ENCODE measurements around the gene FAAH. TPM values are rescaled to one million over a fixed set of nuclear protein-coding genes. Genes with fewer than 3 reads are reported as not detected.

FAAH gene
- total RNA-seq, 4 donors from 2014 or later = 12.3 to 29.6 (median 16.7) TPM

DNA sequence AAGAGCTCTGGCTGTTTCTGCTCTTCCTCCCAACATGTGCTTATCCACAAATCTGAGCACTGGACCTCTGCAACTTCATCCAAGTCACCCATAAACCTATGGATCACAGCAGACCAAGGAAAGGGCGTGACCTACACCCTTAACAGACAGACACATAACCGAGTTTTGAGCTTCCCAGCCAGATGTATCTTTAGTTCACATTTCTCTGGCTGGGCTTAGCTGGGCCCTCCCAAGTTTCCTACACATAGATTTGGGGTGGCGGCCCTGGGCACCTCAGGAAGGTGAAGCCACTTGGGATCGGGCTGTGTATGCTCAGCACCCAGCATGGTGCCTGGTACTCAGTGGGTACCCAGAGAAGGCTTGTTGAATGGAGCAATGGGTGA is 26.4 kb downstream of the FAAH start:
- H3K27ac ChIP-seq = no peak overlapping the region
- H3K27me3 ChIP-seq = peaks cover 0 to 49% (median 0%) of the 10 kb centered on the region in 4 donors
- no peak for TF ChIP-seq POLR2A (IDR thresholded peaks at IDR 0.05)
- 72 to 79% methylated on average over 3 of the region's 4 CpGs for WGBS, 2 donors
- H3K36me3 ChIP-seq = no peaks in the 10 kb centered on the region
- no peak overlapping the region for H3K4me3 ChIP-seq
- no peak for DNase-seq
- intact Hi-C loops (cut with DNase I) = no loop called here
- H3K9me3 ChIP-seq = no peaks in the 10 kb centered on the region
- no peaks in the 10 kb centered on the region for H3K4me1 ChIP-seq

GRCh38 chr1:46421739-46422138 is 27.6 kb downstream of the FAAH start:
- H3K27me3 ChIP-seq = peaks cover 0 to 60% (median 0%) of the 10 kb centered on the region in 4 donors
- H3K36me3 ChIP-seq = no peaks in the 10 kb centered on the region
- WGBS, 2 donors = 51% methylated on average over 5 of the region's 5 CpGs
- intact Hi-C loops (cut with DNase I) = no loop called here
- H3K27ac ChIP-seq = no peak overlapping the region
- H3K4me1 ChIP-seq = no peaks in the 10 kb centered on the region
- DNase-seq = no peak
- TF ChIP-seq, protein P1, sequence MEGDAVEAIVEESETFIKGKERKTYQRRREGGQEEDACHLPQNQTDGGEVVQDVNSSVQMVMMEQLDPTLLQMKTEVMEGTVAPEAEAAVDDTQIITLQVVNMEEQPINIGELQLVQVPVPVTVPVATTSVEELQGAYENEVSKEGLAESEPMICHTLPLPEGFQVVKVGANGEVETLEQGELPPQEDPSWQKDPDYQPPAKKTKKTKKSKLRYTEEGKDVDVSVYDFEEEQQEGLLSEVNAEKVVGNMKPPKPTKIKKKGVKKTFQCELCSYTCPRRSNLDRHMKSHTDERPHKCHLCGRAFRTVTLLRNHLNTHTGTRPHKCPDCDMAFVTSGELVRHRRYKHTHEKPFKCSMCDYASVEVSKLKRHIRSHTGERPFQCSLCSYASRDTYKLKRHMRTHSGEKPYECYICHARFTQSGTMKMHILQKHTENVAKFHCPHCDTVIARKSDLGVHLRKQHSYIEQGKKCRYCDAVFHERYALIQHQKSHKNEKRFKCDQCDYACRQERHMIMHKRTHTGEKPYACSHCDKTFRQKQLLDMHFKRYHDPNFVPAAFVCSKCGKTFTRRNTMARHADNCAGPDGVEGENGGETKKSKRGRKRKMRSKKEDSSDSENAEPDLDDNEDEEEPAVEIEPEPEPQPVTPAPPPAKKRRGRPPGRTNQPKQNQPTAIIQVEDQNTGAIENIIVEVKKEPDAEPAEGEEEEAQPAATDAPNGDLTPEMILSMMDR (IDR thresholded peaks at IDR 0.05) = no peak
- no peak for TF ChIP-seq POLR2A (IDR thresholded peaks at IDR 0.05)
- no peak overlapping the region for H3K4me3 ChIP-seq
- no peaks in the 10 kb centered on the region for H3K9me3 ChIP-seq

DNA sequence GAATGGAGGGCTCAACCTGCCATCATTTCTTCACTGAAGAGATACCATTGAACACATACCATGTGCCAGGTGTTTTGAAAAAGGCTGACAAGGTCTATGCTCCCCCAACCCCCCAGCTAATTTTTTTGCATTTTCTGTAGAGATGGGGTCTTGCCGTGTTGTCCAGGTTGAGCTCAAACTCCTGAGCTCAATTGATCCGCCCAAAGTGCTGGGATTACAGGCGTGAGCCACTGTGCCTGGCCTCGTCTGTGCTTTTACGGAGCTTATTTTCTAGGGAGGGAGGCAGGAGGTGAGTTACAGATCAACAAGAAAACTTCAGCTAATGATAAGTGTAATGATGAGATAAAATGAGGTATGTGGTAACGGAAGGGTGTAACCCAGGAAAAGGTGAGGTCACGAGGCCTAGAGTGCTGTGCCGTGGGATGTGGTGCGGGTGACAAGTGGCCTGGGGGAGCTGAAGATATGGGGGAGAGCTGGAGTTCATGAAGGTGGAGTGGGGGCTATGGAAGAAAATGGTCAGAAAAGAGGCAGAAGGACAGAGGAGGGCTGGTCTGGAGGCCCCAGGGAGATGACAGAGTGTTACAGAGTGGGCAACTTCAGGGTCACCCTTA is 28.2 kb downstream of the FAAH start:
- Histone ChIP-seq H3K9me3 (no peaks in the 10 kb centered on the region), H3K27ac (no peak overlapping the region), H3K4me1 (no peaks in the 10 kb centered on the region), H3K27me3 (peaks cover 0 to 60% (median 0%) of the 10 kb centered on the region in 4 donors), H3K36me3 (no peaks in the 10 kb centered on the region), H3K4me3 (no peak overlapping the region)
- TF ChIP-seq, protein P1 (IDR thresholded peaks at IDR 0.05) = no peak
- no peak for TF ChIP-seq POLR2A (IDR thresholded peaks at IDR 0.05)
- intact Hi-C loops (cut with DNase I) = no loop called here
- no peak for DNase-seq
- 78% methylated on average over 9 of the region's 9 CpGs for WGBS, 2 donors

DNA sequence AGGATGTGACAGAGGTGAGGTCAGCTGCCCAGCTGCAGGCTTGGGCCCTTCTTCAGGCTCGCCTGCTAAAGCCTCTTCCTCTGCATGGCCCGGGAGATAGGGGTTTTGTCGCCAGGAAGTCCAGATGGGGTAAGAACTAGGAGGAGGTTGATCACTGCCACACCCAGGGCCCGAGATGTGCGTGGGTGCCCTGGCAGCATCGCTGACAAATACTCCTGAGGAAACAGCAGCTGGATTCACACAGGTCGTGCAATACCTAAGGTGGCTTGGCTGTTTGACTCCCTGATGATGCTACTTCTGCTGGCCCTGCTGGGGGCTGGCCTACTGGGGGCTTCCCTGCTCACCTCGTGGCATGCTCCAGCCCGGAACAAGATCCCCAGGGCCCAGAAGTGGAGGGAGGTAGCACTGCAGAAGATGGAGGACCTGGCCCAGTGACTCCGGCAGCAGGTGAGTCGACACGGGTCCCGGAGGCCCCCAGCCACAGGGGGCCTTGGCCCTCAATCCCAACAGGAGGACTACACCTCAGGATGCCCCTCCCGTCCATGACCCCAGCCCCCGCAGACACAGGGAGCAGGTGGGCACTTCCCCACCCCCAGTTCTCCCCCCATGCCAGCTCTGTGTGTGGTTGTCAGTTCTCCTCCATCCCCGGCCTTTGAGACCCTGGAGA is 29.6 kb downstream of the FAAH start:
- Histone ChIP-seq H3K36me3 (no peaks in the 10 kb centered on the region), H3K9me3 (no peaks in the 10 kb centered on the region), H3K4me3 (no peak overlapping the region), H3K4me1 (no peaks in the 10 kb centered on the region), H3K27me3 (peaks cover 0 to 66% (median 0%) of the 10 kb centered on the region in 4 donors), H3K27ac (no peak overlapping the region)
- WGBS, 2 donors = 53 to 100% methylated on average over 2 to 10 of the region's 16 CpGs
- intact Hi-C loops (cut with DNase I) = no loop called here
- no peak for DNase-seq
- TF ChIP-seq POLR2A (IDR thresholded peaks at IDR 0.05) = no peak
- TF ChIP-seq, protein P1 (IDR thresholded peaks at IDR 0.05) = no peak

GRCh38 chr1:46424730-46425129 is 30.6 kb downstream of the FAAH start:
- H3K36me3 ChIP-seq = no peaks in the 10 kb centered on the region
- H3K4me1 ChIP-seq = no peaks in the 10 kb centered on the region
- 63 to 71% methylated on average over 2 to 4 of the region's 4 CpGs for WGBS, 2 donors
- no peak overlapping the region for H3K4me3 ChIP-seq
- H3K9me3 ChIP-seq = no peaks in the 10 kb centered on the region
- H3K27me3 ChIP-seq = peaks cover 0 to 72% (median 0%) of the 10 kb centered on the region in 4 donors
- TF ChIP-seq POLR2A (IDR thresholded peaks at IDR 0.05) = no peak
- TF ChIP-seq, protein P1 (IDR thresholded peaks at IDR 0.05) = no peak
- no peak for DNase-seq
- no peak overlapping the region for H3K27ac ChIP-seq
- intact Hi-C loops (cut with DNase I) = no loop called here

Measured in esophagus squamous epithelium (tissue), 5 donors.